ENCODE results near the gene CPNE5. TPM values are rescaled to one million over a fixed set of nuclear protein-coding genes. Genes with fewer than 3 reads are reported as not detected.

Gene CPNE5
- total and polyA plus RNA-seq, 8 donors: 1.2 to 7.3 (median 6.4) TPM

DNA sequence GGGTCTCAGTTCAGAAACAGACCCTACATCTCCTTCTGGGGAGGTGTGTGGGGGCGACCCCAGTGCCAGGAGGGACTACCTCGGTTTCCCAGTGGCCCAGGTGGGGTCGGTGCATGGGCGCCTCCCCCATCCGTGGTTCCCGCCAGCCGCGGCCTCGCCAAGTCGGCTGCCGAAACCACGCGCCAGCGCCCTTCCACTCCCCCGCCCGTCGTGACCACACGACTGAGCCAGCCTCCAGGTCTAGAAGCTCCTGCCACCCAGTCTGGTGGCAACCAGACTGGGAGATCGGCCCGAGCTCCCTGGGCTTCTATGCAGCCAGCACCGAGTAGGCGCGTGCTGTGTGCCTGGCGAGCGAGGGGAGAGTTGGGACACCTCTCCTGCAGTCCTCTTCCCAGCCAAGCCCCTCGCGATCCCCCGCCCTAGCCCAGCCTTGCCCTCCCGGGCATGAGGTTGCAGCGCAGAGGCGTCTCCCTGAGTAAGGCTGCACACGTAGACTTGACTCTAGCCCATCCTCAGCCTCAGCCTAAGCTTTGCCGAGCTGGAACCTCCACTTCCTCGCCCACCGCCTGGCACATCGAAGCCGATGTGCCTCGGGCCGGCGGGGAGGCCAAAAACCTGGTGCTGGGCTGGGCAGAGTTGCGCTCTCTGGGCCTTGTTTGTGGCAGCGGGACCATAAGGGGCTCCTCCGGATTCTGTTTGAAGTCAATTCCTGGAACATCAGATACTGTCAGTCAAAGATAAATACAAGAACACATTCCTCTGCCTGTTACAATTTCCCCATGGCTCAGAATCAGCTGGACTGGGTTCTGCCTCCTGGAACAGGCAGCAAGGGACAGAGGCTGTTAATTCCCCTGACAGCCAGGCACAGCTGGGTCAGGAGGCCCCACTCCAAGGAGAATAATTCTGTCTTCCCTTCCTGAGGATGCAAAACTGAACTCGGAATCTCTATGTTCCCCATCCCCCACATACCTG, 1.5 kb upstream of the CPNE5 start:
- peak; percentile 42 for ATAC-seq
- H3K4me3 ChIP-seq: peak overlapping the region; percentile 29 to 36
- H3K9me3 ChIP-seq: no peaks in the 10 kb centered on the region
- peaks cover 17 to 45% of the 10 kb centered on the region in 2 donors for H3K27me3 ChIP-seq
- H3K36me3 ChIP-seq: no peaks in the 10 kb centered on the region
- TF ChIP-seq, protein P1, sequence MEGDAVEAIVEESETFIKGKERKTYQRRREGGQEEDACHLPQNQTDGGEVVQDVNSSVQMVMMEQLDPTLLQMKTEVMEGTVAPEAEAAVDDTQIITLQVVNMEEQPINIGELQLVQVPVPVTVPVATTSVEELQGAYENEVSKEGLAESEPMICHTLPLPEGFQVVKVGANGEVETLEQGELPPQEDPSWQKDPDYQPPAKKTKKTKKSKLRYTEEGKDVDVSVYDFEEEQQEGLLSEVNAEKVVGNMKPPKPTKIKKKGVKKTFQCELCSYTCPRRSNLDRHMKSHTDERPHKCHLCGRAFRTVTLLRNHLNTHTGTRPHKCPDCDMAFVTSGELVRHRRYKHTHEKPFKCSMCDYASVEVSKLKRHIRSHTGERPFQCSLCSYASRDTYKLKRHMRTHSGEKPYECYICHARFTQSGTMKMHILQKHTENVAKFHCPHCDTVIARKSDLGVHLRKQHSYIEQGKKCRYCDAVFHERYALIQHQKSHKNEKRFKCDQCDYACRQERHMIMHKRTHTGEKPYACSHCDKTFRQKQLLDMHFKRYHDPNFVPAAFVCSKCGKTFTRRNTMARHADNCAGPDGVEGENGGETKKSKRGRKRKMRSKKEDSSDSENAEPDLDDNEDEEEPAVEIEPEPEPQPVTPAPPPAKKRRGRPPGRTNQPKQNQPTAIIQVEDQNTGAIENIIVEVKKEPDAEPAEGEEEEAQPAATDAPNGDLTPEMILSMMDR (IDR thresholded peaks at IDR 0.05): no peak
- no peak for DNase-seq
- H3K27ac ChIP-seq: no peak overlapping the region
- intact Hi-C loops (cut with DNase I): no loop called here
- H3K4me1 ChIP-seq: peaks cover 16 to 22% of the 10 kb centered on the region in 2 donors

DNA sequence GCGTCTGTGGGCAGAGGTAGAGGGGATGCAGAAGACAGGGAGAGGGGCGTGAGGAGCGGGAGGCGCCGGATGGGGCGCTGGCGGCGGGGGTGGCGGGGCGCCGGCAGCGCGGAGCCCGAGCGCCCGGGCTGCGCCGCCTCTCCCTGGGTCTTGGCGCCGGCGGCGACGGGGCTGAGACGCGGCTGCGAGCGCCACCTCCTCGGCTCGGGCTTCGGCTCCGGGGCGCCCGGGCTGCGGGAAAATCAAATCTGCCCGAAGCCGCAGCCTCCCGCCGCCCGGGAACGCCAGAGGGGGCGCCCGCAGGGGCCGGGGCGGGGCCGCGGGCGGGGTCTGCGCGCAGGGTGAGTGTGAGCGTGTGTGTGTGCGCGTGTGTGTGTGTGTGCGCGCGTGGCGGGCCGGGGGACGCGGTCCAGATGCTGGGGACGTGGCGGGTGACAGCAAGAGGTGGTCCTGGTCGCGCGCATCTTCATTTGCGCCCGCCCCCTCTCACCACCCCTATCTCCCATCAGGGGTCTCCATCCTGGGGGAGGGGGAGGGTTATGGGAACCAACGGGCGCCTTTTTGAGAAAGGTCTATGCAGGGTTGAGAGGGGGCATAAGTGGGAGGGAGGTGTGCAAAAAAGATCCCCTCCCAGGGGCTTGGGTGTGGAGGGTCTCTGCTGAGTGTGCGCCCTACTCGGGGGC, 646 bp upstream of the CPNE5 start:
- ATAC-seq: peak; percentile 75
- peaks cover 17 to 45% of the 10 kb centered on the region in 2 donors for H3K27me3 ChIP-seq
- peak overlapping the region; percentile 29 to 36 for H3K4me3 ChIP-seq
- no peak overlapping the region for H3K27ac ChIP-seq
- H3K9me3 ChIP-seq: no peaks in the 10 kb centered on the region
- peaks cover 16 to 22% of the 10 kb centered on the region in 2 donors for H3K4me1 ChIP-seq
- peak in 2 of 4 donors; percentile 47 to 83 for DNase-seq
- H3K36me3 ChIP-seq: no peaks in the 10 kb centered on the region
- TF ChIP-seq, protein P1 (IDR thresholded peaks at IDR 0.05): no peak
- intact Hi-C loops (cut with DNase I): no loop called here

DNA sequence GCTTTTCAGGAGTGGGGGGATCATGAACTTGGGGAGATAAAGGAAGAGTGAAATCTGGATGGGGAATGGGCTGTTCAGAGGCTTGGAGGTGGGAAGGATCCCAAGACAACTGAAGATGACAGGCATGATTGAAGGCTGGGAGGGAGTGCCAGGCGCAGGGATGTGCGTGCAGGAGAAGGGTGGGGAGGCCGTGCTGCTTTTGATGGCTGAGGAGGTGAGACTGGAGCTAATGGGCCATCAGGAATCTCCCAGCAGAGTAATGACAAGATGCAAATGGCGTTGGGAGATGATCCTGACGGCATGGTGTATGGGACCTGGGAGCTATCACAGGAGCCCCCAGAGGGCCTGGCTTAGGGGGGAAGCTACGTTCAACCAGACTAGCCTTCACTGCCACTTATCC, 1.6 kb downstream of the CPNE5 start:
- Histone ChIP-seq H3K9me3 (no peaks in the 10 kb centered on the region), H3K36me3 (no peaks in the 10 kb centered on the region), H3K4me1 (peaks cover 16 to 22% of the 10 kb centered on the region in 2 donors), H3K27ac (no peak overlapping the region), H3K4me3 (no peak overlapping the region), H3K27me3 (peaks cover 17 to 45% of the 10 kb centered on the region in 2 donors)
- DNase-seq (no peak), ATAC-seq (no peak)
- TF ChIP-seq, protein P1 (IDR thresholded peaks at IDR 0.05): no peak
- intact Hi-C loops (cut with DNase I): no loop called here

- H3K27me3 ChIP-seq: peaks cover 17 to 45% of the 10 kb centered on the region in 2 donors
- H3K36me3 ChIP-seq: no peaks in the 10 kb centered on the region
- TF ChIP-seq, protein P1 (IDR thresholded peaks at IDR 0.05): no peak
- H3K27ac ChIP-seq: no peak overlapping the region
- DNase-seq (no peak), ATAC-seq (no peak)
- H3K4me1 ChIP-seq: peaks cover 16 to 22% of the 10 kb centered on the region in 2 donors
- no peaks in the 10 kb centered on the region for H3K9me3 ChIP-seq
- intact Hi-C loops (cut with DNase I): no loop called here
- H3K4me3 ChIP-seq: no peak overlapping the region
Observed at GRCh38 chr6:36837022-36837339, 2.3 kb downstream of the CPNE5 start.

Measured in left lung (tissue), 10 donors.